CD4-positive, alpha-beta T cell (primary cell): Measurements from ENCODE around the gene LRRC42. TPM values are rescaled to one million over a fixed set of nuclear protein-coding genes. Genes with fewer than 3 reads are reported as not detected.
"Not testable (repeated sequence)": the region's sequence is repeated elsewhere in the genome, so short reads cannot be mapped to it uniquely, and the experiment has no call there.

Experiments used
- ATAC-seq: fragments of 200-7000 bp; cut with Tn5 transposase; one replicate; pipeline ENCODE4 v1.10.0; 2022; ENCODE audit warnings: mild to moderate bottlenecking; ENCODE audit not compliant: poor library complexity
- CTCF ChIA-PET: fragments of 350-600 bp; sonication (Branson Sonifier 250); formaldehyde crosslinking; loops from one replicate; lab custom pipeline; 2021; ENCODE audit warnings: antibody characterized with exemption, inconsistent platforms; lab: Charles Lee
- POLR2A ChIA-PET: fragments of 350-600 bp; sonication (Branson Sonifier 250); formaldehyde crosslinking; loops from one replicate; lab custom pipeline; 2021; ENCODE audit warnings: antibody characterized with exemption, inconsistent platforms; lab: Charles Lee
- DNase-seq, 14 experiments: peaks; one replicate each; pipeline ENCODE4 v3.0.0-alpha.2; 2013 to 2020; ENCODE audit warnings: mixed read lengths in 2 of 14
- H3K27ac ChIP-seq, 2 donors: one replicate each; pipeline versions ENCODE4 v1.5.1 to v1.7.0; 2013; ENCODE audit warnings: low read length in 2 of 2, low read depth in 1 of 2, mild to moderate bottlenecking in 1 of 2
- H3K27me3 ChIP-seq, 2 experiments: 1 replicate in 1 of 2; 2 replicates in 1 of 2; pipeline versions ENCODE4 v1.6.1 to v1.7.0; 2013; ENCODE audit warnings: low read length in 2 of 2, control low read depth in 1 of 2, mild to moderate bottlenecking in 1 of 2, moderate library complexity in 1 of 2; ENCODE audit not compliant: insufficient read depth in 2 of 2, control insufficient read depth in 1 of 2
- H3K36me3 ChIP-seq: one replicate; pipeline ENCODE4 v1.6.1; 2013; ENCODE audit warnings: low read length, control low read depth; ENCODE audit not compliant: insufficient read depth
- H3K4me1 ChIP-seq: one replicate; pipeline ENCODE4 v1.6.1; 2013; ENCODE audit warnings: low read length, control low read depth; ENCODE audit not compliant: insufficient read depth
- H3K4me3 ChIP-seq: one replicate; pipeline ENCODE4 v1.5.1; 2013; ENCODE audit warnings: mild to moderate bottlenecking, low read length, moderate library complexity
- H3K9me3 ChIP-seq, 2 experiments: 1 replicate in 1 of 2; 2 replicates in 1 of 2; pipeline versions ENCODE4 v1.6.1 to v1.7.0; 2013; ENCODE audit warnings: low read length in 2 of 2, mild to moderate bottlenecking in 2 of 2, control low read depth in 1 of 2, moderate library complexity in 1 of 2; ENCODE audit not compliant: control insufficient read depth in 1 of 2, insufficient read depth in 1 of 2
- H3K27ac Mint-ChIP-seq: one replicate; pipeline ENCODE4 v1.8.0; 2020; ENCODE audit warnings: mixed read lengths
- H3K27me3 Mint-ChIP-seq: one replicate; pipeline ENCODE4 v1.8.0; 2021; ENCODE audit warnings: mixed read lengths
- H3K36me3 Mint-ChIP-seq: one replicate; pipeline ENCODE4 v1.8.0; 2021; ENCODE audit warnings: low read depth, mixed read lengths
- H3K4me1 Mint-ChIP-seq: one replicate; pipeline ENCODE4 v1.8.0; 2021; ENCODE audit warnings: low read depth, mixed read lengths
- H3K4me3 Mint-ChIP-seq: one replicate; pipeline ENCODE4 v1.8.0; 2020; ENCODE audit warnings: mild to moderate bottlenecking, mixed read lengths
- H3K9me3 Mint-ChIP-seq: one replicate; pipeline ENCODE4 v1.8.0; 2020; ENCODE audit warnings: mixed read lengths
- intact Hi-C, 2 experiments: fragments of 100-400 bp; cut with DNase I in 1 of 2; cut with micrococcal nuclease in 1 of 2; formaldehyde crosslinking; loops; one replicate each; pipeline versions ENCODE4 v1.15.1 to v1.9.0; 2023 to 2025; cut with DNase I, micrococcal nuclease
- total RNA-seq, 174 experiments: library from RNA in 2 of 174; stranded (reverse) in 2 of 174; gene quantifications; one replicate each; pipeline ENCODE4 v1.2.3 and lab custom pipeline; 2021 to 2026
- TF ChIP-seq, protein P1 (sequence below): fragments of 200-600 bp; IDR thresholded peaks from one replicate; pipeline ENCODE4 v1.8.0; 2022; ENCODE audit warnings: antibody characterized with exemption, mild to moderate bottlenecking

Gene LRRC42
- total RNA-seq, 2 experiments from 2014 or later: 3.9 to 5.0 TPM

DNA sequence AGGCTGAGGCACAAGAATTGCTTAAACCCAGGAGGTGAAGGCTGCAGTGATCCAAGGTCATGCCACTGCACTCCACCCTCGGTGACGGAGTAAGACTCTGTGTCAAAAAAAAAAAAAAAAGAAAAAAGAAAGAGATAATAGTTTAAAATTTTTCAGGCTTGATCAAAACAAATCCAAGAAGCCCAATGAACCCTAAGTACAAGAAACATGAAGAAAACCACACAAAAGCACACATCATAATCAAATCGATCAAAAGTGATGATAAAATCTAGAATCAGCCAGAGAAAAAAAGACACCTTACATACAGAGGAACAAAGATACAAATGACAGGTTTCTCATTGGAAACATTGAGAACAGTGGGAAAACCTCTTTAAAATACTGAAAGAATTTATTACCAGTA is 40.3 kb downstream of the LRRC42 start:
- H3K27ac ChIP-seq: no peak overlapping the region
- POLR2A ChIA-PET: no interaction called here
- peak overlapping the region; percentile 3 for H3K27ac Mint-ChIP-seq

DNA sequence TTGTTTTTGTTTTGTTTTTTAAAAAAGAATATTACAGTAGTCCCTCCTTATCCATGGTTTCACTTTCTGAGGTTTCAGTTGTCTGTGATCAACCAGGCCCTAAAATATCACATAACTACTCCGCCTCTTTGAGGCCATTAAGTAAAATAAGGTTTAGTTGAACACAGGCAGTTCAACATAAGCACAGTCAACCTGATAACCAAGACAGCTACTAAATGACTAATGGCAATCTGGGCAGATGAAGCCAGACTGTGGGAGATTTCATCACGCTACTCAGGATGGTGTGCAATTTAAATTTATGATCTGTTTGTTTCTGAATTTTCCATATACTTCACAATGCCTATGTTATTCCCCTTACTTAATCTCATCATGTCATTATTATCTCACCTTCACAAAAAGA is 41.7 kb downstream of the LRRC42 start:
- no peak overlapping the region for H3K4me3 ChIP-seq
- H3K9me3 ChIP-seq: peaks cover 0 to 15% of the 10 kb centered on the region in 2 experiments
- no peaks in the 10 kb centered on the region for H3K9me3 Mint-ChIP-seq
- H3K36me3 ChIP-seq: no peaks in the 10 kb centered on the region
- no peaks in the 10 kb centered on the region for H3K27me3 Mint-ChIP-seq
- H3K4me3 Mint-ChIP-seq: no peak overlapping the region
- intact Hi-C loops: no loop called here
- H3K27ac ChIP-seq: peak overlapping the region in 1 of 2 donors; percentile 9
- H3K4me1 ChIP-seq: peaks cover 4% of the 10 kb centered on the region
- ATAC-seq (no peak), DNase-seq (no peak)
- H3K36me3 Mint-ChIP-seq: no peaks in the 10 kb centered on the region
- ChIA-PET CTCF (no interaction called here), POLR2A (no interaction called here)
- TF ChIP-seq, protein P1, sequence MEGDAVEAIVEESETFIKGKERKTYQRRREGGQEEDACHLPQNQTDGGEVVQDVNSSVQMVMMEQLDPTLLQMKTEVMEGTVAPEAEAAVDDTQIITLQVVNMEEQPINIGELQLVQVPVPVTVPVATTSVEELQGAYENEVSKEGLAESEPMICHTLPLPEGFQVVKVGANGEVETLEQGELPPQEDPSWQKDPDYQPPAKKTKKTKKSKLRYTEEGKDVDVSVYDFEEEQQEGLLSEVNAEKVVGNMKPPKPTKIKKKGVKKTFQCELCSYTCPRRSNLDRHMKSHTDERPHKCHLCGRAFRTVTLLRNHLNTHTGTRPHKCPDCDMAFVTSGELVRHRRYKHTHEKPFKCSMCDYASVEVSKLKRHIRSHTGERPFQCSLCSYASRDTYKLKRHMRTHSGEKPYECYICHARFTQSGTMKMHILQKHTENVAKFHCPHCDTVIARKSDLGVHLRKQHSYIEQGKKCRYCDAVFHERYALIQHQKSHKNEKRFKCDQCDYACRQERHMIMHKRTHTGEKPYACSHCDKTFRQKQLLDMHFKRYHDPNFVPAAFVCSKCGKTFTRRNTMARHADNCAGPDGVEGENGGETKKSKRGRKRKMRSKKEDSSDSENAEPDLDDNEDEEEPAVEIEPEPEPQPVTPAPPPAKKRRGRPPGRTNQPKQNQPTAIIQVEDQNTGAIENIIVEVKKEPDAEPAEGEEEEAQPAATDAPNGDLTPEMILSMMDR: no peak
- peaks cover 29% of the 10 kb centered on the region for H3K4me1 Mint-ChIP-seq
- H3K27me3 ChIP-seq: no peaks in the 10 kb centered on the region
- H3K27ac Mint-ChIP-seq: peak overlapping the region; percentile 38

More for the DNA sequence above, 40.3 kb downstream of the LRRC42 start:
- intact Hi-C loops: no loop called here
- peak in 4 of 14 experiments; percentile 5 to 28 (median 7) for DNase-seq
- TF ChIP-seq, protein P1: no peak
- H3K27me3 ChIP-seq: no peaks in the 10 kb centered on the region
- H3K4me3 Mint-ChIP-seq: no peak overlapping the region
- CTCF ChIA-PET: no interaction called here
- H3K36me3 ChIP-seq: no peaks in the 10 kb centered on the region
- H3K9me3 Mint-ChIP-seq: no peaks in the 10 kb centered on the region
- peaks cover 8% of the 10 kb centered on the region for H3K4me1 ChIP-seq
- H3K27me3 Mint-ChIP-seq: no peaks in the 10 kb centered on the region
- H3K4me3 ChIP-seq: no peak overlapping the region
- no peaks in the 10 kb centered on the region for H3K36me3 Mint-ChIP-seq
- peaks cover 0 to under 1% of the 10 kb centered on the region in 2 experiments for H3K9me3 ChIP-seq
- peaks cover 37% of the 10 kb centered on the region for H3K4me1 Mint-ChIP-seq
- peak; percentile 43 for ATAC-seq

DNA sequence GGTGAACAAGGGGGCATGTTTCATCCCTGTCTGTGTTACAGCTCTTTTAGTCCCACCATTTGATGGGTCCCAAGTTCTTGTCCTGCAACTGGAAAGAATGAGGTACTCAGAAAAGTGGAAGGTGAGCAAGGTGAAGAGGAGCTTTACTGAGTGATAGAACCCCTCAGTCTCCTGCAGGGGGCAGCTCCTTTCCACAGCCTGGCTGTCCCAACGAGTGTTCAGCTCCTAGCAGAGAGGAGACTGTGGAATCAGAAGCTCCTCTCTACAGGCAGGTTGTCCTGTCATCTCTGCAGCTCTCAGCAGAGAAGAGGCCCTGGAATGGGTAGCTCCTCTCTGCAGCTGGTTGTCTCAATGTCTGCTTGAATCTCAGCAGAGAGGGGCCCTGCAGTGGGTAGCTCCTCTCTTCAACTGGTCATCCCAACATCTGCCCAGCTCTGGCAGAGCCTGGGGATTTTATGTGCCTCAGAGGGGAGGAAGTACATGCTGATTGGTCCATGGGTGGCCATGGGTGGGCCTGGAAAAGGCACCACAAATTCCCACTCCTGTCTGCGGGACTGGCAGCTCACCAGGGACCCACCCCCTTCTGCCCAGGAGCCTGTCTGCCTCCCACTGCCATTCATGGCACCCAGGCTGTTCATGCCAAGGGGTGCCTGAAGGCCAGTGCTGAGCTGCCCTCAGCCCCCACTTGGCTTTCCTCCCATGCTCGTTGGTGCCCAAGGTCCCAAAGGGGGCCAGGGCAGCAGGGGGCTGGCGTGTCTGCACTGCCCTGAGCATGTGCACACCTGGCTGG is 46.1 kb downstream of the LRRC42 start:
- Histone ChIP-seq H3K9me3 (peaks cover 0 to 18% of the 10 kb centered on the region in 2 experiments), H3K4me3 (no peak overlapping the region), H3K4me1 (no peaks in the 10 kb centered on the region), H3K27ac (no peak overlapping the region), H3K36me3 (no peaks in the 10 kb centered on the region), H3K27me3 (no peaks in the 10 kb centered on the region)
- POLR2A ChIA-PET: no interaction called here
- Mint-ChIP-seq H3K9me3 (no peaks in the 10 kb centered on the region), H3K36me3 (no peaks in the 10 kb centered on the region), H3K27ac (no peak overlapping the region), H3K4me3 (no peak overlapping the region), H3K27me3 (no peaks in the 10 kb centered on the region), H3K4me1 (peaks cover 6% of the 10 kb centered on the region)
- TF ChIP-seq, protein P1: no peak
- ATAC-seq (no peak), DNase-seq (no peak)
- CTCF ChIA-PET: interaction anchor here (1.0 kb wide), 1 partner anchor 33 kb away, joined by 3 read pairs; no protein-coding TSS in a partner anchor
- intact Hi-C loops: no loop called here

DNA sequence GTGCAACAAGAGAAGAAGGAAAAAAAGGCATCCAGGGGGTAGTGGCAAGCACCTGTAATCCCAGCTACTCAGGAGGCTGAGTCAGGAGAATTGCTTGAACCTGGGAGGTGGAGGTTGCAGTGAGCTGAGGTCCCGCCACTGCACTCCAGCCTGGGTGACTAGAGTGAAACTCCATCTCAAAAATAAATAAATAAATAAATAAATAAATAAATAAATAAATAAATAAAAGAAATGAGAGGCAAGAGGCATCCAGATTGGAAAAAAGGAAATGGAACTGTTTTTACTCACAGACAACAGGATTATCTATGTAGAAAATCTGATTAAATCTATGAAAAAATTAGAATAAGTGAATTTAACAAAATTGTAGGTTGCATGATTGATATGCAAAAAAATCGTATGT is 48.4 kb downstream of the LRRC42 start:
- ATAC-seq, H3K36me3 Mint-ChIP-seq, H3K4me1 ChIP-seq, H3K4me1 Mint-ChIP-seq, H3K9me3 Mint-ChIP-seq, H3K4me3 Mint-ChIP-seq, CTCF ChIA-PET, H3K27me3 Mint-ChIP-seq, POLR2A ChIA-PET, H3K36me3 ChIP-seq, H3K4me3 ChIP-seq, DNase-seq, H3K27ac ChIP-seq, H3K27me3 ChIP-seq, intact Hi-C loops, H3K27ac Mint-ChIP-seq: not testable (repeated sequence)
- H3K9me3 ChIP-seq: peaks cover 0 to 18% of the 10 kb centered on the region in 2 experiments
